Ishikawa (cell line): ENCODE measurements around the gene HOXB4.

Experiments used
- CEBPB ChIP-seq: IDR thresholded peaks from 2 replicates; pipeline ENCODE4 v1.6.1; 2012
- CREB1 ChIP-seq: IDR thresholded peaks from 2 replicates; pipeline ENCODE4 v1.6.1; 2012; ENCODE audit warnings: low read depth
- EGR1 ChIP-seq: IDR thresholded peaks from 2 replicates; pipeline ENCODE4 v1.6.1; 2012
- EP300 ChIP-seq: IDR thresholded peaks from 2 replicates; pipeline ENCODE4 v1.6.1; 2012; ENCODE audit warnings: borderline replicate concordance
- FOXM1 ChIP-seq: IDR thresholded peaks from 2 replicates; pipeline ENCODE4 v1.6.1; 2012; ENCODE audit warnings: low read depth, borderline replicate concordance
- NFIC ChIP-seq: IDR thresholded peaks from 2 replicates; pipeline ENCODE4 v1.6.1; 2012
- RAD21 ChIP-seq: IDR thresholded peaks from 2 replicates; pipeline ENCODE4 v1.6.1; 2012; ENCODE audit warnings: low read depth
- REST ChIP-seq: IDR thresholded peaks from 2 replicates; pipeline ENCODE4 v1.6.1; 2012; ENCODE audit warnings: low read depth, mild to moderate bottlenecking
- TAF1 ChIP-seq: IDR thresholded peaks from 2 replicates; pipeline ENCODE4 v1.6.1; 2012; ENCODE audit warnings: low read depth, mild to moderate bottlenecking
- TCF12 ChIP-seq: IDR thresholded peaks from 2 replicates; pipeline ENCODE4 v1.6.1; 2012; ENCODE audit warnings: low read depth
- TEAD4 ChIP-seq: IDR thresholded peaks from 2 replicates; pipeline ENCODE4 v1.6.1; 2012
- USF1 ChIP-seq: IDR thresholded peaks from 2 replicates; pipeline ENCODE4 v1.6.1; 2012
- YY1 ChIP-seq: IDR thresholded peaks from 2 replicates; pipeline ENCODE4 v1.6.1; 2012; ENCODE audit warnings: low read depth
- ZBTB7A ChIP-seq: IDR thresholded peaks from 2 replicates; pipeline ENCODE4 v1.6.1; 2012; ENCODE audit warnings: low read depth
- TF ChIP-seq, protein P1 (sequence below): IDR thresholded peaks from 2 replicates; pipeline ENCODE4 v1.6.1; 2012

The HOXB4 gene

GRCh38 chr17:48624544-48625494 is 46.7 kb upstream of the HOXB4 start:
- no peak for TF ChIP-seq RAD21
- TF ChIP-seq YY1 = no peak
- no peak for TF ChIP-seq REST
- TF ChIP-seq EP300 = no peak
- TF ChIP-seq NFIC = no peak
- TF ChIP-seq ZBTB7A = no peak
- TF ChIP-seq CREB1 = no peak
- no peak for TF ChIP-seq TEAD4
- TF ChIP-seq, protein P1, sequence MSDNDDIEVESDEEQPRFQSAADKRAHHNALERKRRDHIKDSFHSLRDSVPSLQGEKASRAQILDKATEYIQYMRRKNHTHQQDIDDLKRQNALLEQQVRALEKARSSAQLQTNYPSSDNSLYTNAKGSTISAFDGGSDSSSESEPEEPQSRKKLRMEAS = no peak
- TF ChIP-seq TCF12 = no peak
- TF ChIP-seq FOXM1 = no peak
- no peak for TF ChIP-seq USF1
- TF ChIP-seq CEBPB = no peak
- no peak for TF ChIP-seq EGR1
- TF ChIP-seq TAF1 = no peak

DNA sequence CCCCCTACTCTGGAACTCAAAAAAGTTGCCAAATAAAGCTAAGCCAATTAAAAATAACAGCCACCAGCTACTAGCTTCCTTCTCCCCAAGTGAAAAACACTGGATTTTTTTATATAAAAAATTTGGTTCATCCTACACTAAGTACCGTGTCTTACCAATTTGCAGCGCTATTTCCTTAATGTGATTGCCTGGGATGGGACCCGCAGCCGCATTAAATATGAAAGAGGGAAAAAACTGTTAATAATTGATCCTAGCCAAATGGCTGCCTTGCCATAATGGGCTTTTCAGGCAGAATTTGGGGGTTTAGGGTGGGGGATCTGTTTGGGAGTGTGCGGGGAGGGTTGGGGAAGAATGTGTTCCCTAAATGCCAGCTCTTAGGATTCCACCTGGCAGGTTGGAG is 46.0 kb upstream of the HOXB4 start:
- no peak for TF ChIP-seq FOXM1
- no peak for TF ChIP-seq CREB1
- TF ChIP-seq EGR1 = no peak
- TF ChIP-seq YY1 = no peak
- no peak for TF ChIP-seq TAF1
- no peak for TF ChIP-seq CEBPB

- TF ChIP-seq NFIC (no peak), FOXM1 (no peak), CEBPB (no peak), RAD21 (no peak), EP300 (no peak), ZBTB7A (no peak), CREB1 (no peak), USF1 (no peak), REST (no peak), TAF1 (no peak), TCF12 (no peak), TEAD4 (no peak), YY1 (no peak)
- TF ChIP-seq, protein P1 = no peak
These were observed 45.4 kb upstream of the HOXB4 start for GRCh38 chr17:48623583-48623982.

- no peak for TF ChIP-seq EGR1
- TF ChIP-seq TCF12 = no peak
- TF ChIP-seq, protein P1 = no peak
- no peak for TF ChIP-seq NFIC
- no peak for TF ChIP-seq ZBTB7A
- TF ChIP-seq USF1 = no peak
- no peak for TF ChIP-seq TEAD4
- no peak for TF ChIP-seq RAD21
- TF ChIP-seq FOXM1 = no peak
- no peak for TF ChIP-seq TAF1
- no peak for TF ChIP-seq YY1
- TF ChIP-seq CREB1 = no peak
- no peak for TF ChIP-seq CEBPB
- TF ChIP-seq EP300 = no peak
- TF ChIP-seq REST = no peak
These were observed 44.7 kb upstream of the HOXB4 start for GRCh38 chr17:48622857-48623256.
